A673 (cell line): ENCODE results near the gene MYO18B.

Experiments
- EZH2 ChIP-seq: fragments of 200-600 bp; sonication (generic); IDR thresholded peaks from 2 replicates; pipeline ENCODE4 v1.6.1; 2017; ENCODE audit warnings: borderline replicate concordance, low read depth, mild to moderate bottlenecking, mixed read lengths, antibody characterized with exemption, low read length; ENCODE audit not compliant: poor library complexity, severe bottlenecking
- TF ChIP-seq, protein P1 (sequence below): fragments of 300-800, 200-600 bp; sonication (generic); conservative IDR thresholded peaks from 2 replicates; pipeline ENCODE4 v1.5.1; 2017; ENCODE audit warnings: low read depth, mild to moderate bottlenecking, antibody characterized with exemption, low read length, moderate library complexity, mixed read lengths

GRCh38 chr22:25908212-25908611, 166.2 kb downstream of the MYO18B start:
- TF ChIP-seq, protein P1, sequence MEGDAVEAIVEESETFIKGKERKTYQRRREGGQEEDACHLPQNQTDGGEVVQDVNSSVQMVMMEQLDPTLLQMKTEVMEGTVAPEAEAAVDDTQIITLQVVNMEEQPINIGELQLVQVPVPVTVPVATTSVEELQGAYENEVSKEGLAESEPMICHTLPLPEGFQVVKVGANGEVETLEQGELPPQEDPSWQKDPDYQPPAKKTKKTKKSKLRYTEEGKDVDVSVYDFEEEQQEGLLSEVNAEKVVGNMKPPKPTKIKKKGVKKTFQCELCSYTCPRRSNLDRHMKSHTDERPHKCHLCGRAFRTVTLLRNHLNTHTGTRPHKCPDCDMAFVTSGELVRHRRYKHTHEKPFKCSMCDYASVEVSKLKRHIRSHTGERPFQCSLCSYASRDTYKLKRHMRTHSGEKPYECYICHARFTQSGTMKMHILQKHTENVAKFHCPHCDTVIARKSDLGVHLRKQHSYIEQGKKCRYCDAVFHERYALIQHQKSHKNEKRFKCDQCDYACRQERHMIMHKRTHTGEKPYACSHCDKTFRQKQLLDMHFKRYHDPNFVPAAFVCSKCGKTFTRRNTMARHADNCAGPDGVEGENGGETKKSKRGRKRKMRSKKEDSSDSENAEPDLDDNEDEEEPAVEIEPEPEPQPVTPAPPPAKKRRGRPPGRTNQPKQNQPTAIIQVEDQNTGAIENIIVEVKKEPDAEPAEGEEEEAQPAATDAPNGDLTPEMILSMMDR = no peak
- TF ChIP-seq EZH2 = no peak
